Lung microvascular endothelial cell (primary cell): ENCODE data around the gene ATP10A. TPM values are rescaled to one million over a fixed set of nuclear protein-coding genes. Genes with fewer than 3 reads are reported as not detected.

ENCODE experiments used
- DNase-seq, 2 donors: peaks; one replicate each; pipeline versions ENCODE4 v3.0.0 to v3.0.0-alpha.2; 2010; ENCODE audit warnings: low read depth in 2 of 2
- total RNA-seq: library from RNA; depleted of rRNA; stranded (reverse); fragments of >200 nt; gene quantifications from 2 replicates; pipeline ENCODE4 v1.2.1, GENCODE V29; 2014

ATP10A gene
- total RNA-seq, 1 donor from 2014 or later = not detected

DNA sequence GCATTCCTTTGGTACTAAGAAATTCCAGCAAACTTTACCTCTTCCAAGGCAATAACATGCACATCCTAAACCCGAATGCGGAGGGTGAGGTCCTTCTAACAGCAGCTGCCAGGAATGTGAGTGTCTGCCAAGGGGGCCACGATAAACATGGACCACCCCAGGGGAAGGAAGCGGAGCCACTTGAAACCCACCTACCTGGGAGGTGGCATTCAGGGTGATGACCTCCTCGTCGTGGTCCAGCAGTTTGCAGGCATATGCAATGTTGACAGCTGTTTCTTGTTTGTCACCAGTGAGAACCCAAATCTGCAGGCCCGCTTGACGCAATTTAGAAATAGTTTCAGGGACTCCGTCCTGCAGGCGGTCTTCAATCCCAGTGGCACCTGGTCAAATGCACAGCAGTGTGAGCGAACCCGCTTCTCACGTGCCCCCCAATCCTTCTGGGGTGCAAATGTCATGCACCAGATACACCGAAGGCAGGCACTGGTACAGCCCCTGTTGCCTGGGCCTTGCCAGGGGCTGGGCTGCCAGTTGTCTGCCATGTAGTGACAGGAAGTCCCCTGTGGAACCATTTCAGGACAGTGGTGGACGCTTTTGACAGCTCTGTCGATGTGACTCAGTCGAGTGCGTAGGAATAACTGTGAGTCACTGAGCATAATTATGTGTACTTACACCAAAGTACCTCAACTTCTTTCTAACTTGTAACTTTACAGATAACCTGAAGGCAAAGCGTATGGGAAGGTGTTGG, 161.2 kb downstream of the ATP10A start:
- DNase-seq = no peak

DNA sequence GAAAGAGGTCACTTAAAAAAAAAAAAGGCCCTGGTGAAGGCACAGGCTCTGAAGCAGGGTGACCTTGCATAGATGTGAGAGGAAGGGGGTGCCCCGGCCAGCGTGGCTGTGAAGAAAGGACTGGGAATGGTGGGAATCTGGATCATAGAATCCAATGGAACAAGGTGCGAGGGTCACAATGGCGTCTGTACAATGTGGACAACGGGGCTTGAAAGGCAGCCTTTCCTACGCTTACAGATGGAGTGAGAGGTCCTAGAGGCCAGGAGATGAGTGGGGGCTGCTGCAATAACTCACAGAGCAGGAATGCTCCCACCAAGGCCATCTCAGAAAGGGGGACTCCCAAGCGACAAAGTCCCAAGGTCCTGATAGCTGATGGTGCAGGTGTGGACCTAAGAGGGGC, 162.2 kb downstream of the ATP10A start:
- no peak for DNase-seq

DNA sequence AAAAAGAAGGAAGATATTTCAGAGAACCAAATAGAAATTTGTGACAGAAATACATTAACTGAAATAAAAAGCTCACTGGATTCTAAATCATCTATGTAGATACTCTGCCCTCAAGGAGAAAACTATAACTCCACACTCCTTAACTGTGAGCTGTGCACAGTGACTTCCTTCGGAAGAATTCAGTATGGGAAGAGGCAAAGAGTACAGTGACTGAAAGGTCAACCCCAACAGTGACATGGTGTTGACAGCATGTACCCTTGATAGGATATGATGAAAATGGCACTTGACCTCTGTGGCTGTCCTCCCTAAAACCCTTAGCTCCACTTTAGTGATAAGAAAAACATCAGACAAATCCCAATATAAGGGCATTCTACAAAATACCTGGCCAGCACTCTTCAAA, 165.5 kb downstream of the ATP10A start:
- DNase-seq = no peak

DNA sequence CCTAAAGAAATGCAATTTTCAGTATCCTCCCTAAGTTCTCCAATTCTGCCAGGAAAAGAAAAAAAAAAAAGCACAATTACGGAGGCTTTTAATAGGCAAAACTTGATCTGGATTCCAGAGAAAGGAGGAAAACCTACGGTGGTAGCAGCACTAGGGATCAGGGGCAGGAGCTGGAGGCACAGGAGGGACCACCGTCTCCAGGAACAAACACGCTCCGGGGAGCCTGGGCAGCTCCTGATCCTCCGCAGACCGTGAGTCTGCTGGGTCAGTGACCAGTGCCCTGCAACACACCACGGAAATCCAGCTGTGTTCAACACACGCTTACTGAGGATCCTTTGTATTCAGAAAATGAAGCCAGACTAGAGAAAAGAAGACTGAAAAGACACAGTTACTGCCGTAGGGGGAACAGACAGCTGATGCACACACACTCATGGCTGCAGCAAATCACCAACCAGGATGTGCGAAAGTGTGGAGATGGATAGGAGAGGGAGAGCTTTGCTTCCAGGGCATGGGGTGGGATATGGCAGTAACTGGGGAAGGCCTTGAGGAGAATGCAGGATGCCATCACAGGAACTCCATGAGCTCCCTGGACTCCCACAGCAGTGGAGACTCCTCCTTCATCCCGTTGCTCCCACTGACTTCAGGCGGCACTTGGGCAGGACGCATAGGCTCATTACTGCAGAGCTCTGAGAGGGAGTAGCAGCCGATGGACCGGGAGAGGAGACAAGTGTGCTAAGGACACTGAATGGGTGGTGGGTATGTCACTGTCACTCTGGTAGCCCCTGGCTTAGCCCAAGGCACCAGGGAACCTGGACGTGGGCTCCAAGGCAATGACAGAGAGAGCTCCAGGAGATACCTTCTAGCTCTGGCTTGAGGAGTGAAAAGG, 167.0 kb downstream of the ATP10A start:
- DNase-seq = no peak

DNA sequence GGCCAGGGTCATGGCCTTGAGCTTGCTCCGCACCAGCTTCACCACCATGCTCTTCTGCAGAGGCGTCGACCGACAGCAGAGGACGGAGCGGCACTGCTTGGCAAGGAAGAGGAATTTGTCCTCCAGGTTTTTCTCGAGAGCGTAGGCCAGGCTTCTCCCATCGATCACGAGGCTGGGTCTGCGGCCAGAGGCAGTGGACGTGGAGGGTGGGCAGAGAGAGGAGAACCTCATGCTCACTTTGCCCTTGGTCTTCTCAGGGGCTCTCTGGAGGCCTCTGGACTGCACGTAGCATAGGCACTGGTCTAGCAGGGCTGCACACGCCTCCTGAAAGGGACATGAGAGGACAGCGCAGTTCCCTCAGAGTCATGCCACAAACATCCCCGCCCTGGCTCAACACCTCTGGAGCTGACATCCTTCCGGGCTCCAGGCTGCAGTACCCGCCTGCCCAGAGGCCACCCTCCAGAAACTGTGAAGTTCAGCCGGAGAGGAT, 168.3 kb downstream of the ATP10A start:
- DNase-seq = no peak

DNA sequence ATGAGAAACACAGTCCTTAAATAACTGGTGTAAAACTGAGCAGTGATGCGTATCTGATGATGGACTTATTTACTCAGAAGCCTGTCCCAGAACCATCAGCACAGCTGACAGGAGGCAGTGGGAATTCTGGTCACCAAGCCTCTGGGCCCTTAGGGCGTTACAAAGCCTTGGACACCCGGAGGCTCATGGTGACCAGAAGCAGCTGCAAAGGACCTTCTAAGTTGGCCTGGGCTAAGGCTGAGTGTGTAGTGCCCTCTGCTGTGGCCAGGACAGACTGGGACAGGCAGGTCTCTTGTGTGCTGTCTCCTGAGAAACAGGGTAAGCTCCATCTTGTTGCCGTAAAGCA, 168.9 kb downstream of the ATP10A start:
- no peak for DNase-seq

DNA sequence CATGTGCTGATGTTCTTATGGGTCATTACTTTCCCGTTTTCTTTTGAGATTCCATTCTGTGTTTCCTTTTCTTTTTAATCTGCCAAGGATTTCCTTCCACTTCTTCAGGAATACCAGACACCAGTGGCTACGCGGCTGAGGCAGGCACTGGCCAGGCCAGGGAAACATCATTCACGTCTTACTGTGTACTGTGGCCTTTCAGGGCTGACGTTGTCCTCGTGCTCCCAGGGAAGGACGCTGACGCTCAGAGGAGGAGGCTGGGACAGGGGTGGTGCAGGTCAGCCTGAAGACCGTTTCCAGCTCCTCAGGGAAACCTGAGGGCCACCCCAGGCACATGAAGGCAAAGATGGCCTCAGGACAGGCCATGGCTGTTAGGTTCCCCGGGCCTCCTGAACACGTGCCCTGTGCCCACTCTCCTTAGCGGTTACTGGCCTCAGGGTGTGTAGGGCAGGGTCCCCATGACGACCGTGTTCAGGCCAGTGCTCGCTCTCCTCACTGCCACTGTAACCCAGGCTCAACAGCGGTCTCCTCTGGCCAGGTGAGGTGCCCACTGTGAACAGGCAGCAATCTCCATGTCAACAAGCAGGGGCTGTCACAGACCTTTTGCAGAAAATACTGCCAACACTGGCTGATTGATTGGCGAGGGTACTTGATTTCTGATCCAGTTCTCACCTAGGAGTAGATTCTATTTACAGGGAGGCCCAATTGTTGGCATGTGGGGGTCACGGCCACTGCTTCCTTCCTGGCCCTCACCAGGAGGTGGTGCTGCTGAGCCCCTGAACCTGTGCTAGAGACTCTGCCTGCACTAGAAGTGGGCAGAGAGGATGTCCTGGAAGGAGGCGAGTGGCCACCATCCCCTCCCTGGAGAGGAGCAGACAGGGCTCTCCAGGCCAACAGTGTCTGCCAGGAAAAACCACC, 169.5 kb downstream of the ATP10A start:
- DNase-seq = no peak

DNA sequence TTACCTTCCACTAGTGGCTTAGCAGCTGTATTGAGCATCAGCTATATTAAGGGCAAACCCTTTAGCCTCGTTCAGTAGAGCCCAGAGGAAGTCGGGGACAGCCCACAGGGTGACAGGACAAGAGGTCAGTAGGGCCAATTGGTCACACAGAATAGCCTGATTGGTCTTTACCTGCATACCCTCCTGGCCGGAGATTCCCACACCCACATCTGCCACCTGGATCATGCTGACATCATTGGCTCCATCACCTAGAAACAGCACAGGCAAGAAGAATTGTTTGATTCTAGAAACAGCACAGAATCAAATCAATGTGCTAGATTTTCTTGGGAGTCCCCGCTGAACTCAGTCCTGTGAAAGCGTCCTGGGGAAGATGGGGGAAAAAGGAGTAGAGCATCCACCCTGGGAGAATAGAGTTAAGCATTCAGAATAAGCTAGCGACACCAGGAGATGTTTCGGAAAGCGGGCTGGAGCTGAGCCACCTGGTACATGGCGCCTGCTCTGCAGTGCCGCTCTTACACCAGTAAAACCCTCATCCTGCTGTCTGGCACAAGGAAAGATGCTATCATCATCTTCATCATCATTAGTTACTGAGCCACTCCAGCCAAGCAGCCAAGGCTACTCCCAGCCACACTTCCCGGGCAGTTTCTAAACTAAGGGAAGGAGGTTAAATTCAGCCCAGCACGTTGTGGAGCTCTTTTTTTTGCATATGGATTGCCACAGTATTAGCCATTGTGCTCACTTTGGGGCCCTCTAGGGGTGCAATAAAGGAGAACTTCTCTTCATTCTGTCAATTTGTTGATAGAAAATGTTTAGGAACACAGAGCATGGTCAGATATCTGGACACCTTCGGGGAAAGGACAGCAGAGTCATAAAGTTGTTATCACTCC, 171.3 kb downstream of the ATP10A start:
- no peak for DNase-seq

DNA sequence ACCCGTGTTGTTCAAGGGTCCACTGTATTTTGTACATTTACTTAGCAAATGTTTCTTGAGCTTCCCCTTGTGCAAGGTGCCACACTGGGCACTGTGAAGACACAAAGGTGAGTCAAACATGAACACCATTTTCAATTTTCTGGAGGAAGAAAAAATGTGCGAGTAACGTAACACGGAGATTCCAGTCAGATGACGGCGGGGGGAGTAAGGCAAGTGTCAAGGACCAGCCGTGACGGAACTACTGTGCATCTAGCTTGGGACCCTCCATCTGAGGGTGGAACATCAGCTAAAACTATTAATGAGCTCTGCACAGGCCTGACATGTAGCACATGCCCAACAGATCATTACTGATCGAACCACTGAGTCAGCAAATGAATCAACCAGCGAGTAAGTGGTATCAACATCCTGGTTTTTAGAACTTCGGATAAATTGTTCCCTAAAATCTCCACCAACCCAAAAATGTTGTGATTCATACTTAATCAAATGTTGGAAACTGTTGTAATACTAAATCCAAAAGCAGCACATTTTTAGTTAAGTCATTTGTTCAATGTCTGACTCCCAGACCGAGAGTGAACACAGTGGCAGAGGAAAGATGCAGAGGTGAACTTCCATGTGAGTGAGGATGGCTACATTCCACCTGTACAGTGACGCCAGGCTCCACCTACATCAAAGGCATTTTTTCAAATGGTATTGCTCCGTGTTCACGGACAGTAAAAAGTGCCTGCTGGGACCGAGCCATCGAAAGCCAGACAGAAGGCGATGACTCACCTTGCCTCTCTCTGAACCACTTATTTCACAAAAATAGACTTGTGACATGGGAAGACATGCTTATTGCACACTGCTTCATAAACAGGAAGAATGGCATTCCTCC, 172.2 kb downstream of the ATP10A start:
- DNase-seq = no peak

DNA sequence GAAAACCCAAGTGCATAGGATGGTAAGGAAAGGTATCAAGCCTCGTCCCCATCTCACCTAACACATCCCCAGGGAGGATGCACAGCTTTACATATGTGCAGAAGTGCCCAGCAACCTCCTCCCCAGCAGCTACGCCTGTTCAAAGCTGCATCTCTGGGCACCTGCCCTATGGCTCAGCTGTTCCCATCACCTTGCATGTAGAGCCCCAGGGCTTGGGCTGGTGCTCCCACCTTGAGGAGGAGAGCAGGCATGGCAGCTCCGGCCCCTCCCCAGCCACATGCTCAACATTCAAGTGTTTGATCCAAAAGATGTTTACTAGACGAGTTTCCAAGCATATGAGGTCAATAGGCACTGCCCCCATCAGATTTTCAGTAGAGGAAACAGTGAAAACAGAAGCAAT, 173.5 kb downstream of the ATP10A start:
- no peak for DNase-seq

DNA sequence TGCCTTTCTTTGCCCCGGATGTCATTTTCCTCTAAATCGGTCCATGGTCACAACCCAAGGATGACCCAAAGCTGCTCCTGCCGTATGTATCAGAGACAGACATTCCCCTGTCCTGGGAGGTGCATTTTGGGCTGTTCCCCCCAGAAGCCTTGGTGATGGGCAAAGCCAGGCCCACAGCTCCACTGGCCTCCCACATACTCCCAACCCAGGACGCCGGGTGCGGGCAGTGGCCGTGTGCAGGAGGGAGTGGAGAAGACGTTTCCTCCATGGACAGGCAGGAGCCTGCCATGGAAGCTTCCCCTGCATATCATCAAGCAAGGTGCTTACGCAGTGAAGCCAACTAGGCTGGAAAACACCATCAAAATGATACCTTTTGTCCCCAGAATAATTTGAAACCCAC, 175.0 kb downstream of the ATP10A start:
- no peak for DNase-seq

DNA sequence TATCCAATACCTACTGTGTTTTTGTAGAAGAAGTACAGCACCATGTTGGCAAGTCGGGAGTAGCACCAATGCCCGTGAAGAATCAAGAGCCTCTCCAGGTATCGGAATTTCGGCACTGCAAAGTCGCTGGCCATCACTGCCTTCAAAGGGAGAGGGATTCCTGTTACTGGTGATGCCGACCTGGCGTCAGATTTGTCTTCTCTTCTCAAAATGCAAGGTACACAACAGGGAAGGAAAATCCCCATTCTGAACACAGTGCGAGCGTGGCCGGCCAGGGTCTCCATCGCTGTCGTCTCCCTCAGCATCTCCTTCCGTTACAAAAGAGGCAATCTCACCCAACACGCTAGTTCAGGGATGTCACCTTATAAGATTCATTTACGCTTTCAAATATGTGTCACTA, 175.4 kb downstream of the ATP10A start:
- DNase-seq = no peak

DNA sequence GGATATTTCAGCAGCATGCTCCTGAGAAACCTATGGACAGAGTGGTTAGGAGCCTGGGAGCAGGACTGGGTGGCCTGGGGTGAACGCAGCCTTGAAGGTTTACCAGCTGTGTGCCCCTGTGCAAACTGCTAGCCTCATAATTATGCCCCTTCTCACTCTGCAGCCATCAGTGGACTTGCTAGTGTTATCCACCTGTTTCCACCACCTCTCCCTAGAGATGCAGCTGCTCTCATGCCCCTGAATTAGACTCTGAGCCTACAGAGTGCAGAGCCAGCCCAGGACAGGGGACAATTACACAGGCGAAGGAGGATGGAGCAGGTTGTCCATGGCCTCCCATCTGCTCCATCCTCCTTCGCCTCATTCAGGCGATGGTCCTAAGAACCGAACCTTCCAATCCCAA, 175.9 kb downstream of the ATP10A start:
- DNase-seq = no peak

DNA sequence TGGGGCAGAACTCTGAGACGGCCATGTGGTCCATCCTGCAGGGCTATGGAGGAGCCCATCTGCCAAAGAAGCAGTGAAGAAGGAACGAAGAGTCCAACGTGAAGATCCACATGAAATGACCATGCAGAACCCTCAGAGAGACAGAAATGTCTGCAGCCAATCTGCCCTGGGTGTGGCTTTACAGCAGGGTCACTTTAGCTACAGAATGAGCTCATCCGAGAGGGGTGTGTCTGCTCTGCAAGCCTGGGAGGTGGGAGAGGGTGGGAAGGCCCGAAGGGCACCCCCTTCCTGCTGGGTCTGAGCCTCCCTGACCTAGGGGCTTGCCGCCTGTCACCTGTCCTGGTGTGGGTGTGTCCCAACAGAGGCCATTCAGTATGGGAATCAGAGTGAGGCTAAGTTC, 176.3 kb downstream of the ATP10A start:
- no peak for DNase-seq

DNA sequence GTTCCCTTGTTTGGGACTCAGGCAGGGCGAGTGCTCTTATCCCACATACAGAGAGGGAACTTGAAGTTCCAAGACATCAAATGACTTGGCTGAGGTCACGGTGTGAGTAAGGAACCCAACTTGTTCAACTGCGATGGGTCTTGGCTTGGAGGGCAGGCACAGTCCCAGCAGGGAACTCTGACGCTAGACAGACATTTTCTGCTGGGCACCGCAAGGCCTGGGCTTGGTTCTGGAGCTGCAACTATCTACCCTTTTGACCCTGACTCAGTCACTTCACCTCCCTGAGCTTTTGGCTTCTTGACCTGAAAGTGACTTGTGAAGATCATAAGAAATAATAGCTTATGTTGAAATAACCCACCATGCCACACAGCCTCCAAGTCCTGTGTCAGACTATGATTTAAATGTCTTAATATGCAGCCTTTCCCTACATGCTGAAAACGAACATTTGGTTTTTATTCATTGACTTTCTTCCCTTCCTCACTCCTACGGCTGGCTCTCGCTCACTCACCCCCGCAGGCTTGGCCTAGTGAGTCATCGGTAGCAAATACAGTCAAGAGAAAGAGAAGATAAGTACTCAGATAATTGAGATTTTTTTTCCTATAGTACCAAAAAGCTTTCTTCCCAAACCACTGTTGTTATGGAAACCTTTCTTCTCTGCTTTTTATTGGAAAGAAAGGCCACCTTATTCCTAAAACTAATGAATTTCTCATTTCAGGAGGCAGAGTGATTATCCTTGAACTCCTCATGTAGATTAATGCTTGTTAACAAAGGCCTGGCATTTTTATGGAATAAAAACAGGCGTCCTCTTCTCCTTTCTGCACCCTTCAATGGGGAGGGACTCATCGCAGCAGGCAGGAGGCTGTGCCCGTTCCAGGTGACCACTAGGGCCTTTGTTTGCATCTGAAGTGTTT, 178.4 kb downstream of the ATP10A start:
- DNase-seq = no peak

DNA sequence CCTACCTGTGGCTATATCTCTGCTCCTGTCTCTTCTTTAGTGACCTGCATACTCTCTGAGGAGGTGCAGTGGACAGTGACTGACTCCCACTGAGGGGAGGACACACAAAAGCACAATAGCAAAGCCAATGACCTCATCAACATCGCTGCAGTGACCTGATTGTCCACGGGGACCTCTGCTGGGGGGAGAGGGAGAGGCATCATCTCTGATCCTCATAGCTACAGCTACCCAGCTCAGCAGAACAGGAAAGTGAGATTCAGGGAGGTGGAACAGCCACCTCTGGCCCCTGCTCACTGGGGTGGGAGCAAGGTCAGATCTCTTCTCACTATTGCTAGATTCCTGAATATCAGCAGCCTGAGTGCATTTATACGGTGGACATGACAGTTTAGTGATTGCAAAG, 179.2 kb downstream of the ATP10A start:
- DNase-seq = no peak

DNA sequence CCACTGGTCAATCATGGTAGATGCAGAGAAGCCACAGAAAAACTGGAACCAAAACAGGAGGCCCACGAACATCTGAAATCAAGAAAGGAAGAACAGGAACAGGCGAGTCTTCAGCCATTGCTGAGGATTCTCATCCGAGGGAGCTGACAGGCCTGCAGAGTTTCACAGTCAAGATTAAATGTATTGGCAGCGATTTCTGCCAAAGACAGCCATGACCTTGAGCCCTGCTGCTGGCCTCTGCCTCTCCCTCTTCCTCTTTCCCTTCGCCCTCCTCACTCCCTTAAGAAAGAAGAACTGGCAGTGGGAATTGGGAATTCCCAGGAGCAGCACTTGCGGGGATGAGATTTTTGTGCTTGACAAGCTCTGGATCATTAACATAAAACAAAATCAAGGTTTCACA, 179.7 kb downstream of the ATP10A start:
- no peak for DNase-seq

DNA sequence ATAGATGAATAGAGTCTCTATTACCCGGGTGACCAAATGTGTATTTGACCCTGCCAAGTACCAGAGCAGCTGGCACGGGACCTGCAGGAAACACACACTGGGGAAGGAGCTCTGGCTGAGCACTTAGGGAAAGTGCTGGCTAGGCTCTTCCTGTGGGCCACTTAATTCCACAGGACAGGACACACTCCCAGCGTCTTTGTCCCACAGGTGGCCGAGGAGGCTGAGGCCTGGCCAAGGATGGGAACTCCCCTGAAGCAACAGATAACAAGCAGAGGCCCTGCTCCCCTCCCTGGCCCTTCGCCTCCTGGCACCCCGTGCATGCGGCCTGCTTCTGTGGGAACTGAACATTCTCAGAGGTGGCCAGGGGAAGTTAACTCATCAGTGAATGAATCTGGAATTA, 180.8 kb downstream of the ATP10A start:
- no peak for DNase-seq

DNA sequence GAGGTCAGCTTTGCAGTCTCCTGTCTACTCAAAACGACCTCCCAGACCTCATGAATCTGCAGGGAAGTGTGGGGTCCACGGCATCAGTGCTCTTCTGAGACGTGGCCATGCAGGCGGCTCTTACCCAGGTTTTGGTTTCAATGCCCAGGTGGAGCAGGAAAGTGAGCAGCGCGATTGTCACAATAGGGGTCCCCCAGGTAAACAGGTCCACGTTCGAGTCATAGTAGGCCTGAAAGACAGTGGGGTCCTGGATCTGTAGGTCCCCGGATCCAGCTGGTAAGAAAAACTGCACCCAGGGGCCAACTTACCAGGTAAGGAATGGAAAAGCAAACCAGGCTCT, 182.5 kb downstream of the ATP10A start:
- no peak for DNase-seq
